DOHH2 (cell line): ENCODE data around the gene COL5A1.

Experiments used
- H3F3A ChIP-seq: fragments of 200-600 bp; sonication (generic), shearing (Covaris generic); 2 replicates; pipeline ENCODE4 v1.6.0; 2016; ENCODE audit warnings: antibody characterized with exemption, mild to moderate bottlenecking; ENCODE audit not compliant: control insufficient read depth, insufficient read depth
- H3K27ac ChIP-seq: fragments of 200-600 bp; sonication (generic); 2 replicates; pipeline ENCODE4 v1.5.1; 2014; ENCODE audit warnings: low read depth, mild to moderate bottlenecking, low read length, moderate library complexity
- H3K27me3 ChIP-seq: fragments of 200-600 bp; sonication (generic); 2 replicates; pipeline ENCODE4 v1.6.1; 2014; ENCODE audit warnings: mild to moderate bottlenecking, low read length, mixed read lengths; ENCODE audit not compliant: control insufficient read depth
- H3K36me3 ChIP-seq: fragments of 200-600 bp; sonication (generic); 2 replicates; pipeline ENCODE4 v1.6.1; 2014; ENCODE audit warnings: mild to moderate bottlenecking, low read length, moderate library complexity, mixed read lengths; ENCODE audit not compliant: control insufficient read depth
- H3K4me1 ChIP-seq: fragments of 200-600 bp; sonication (generic); 2 replicates; pipeline ENCODE4 v1.6.1; 2014; ENCODE audit warnings: mild to moderate bottlenecking, low read length, mixed read lengths; ENCODE audit not compliant: control insufficient read depth
- H3K4me2 ChIP-seq: fragments of 200-600 bp; sonication (generic); 2 replicates; pipeline ENCODE4 v1.6.0; 2014; ENCODE audit warnings: mild to moderate bottlenecking, low read length, moderate library complexity
- H3K4me3 ChIP-seq: fragments of 200-600 bp; sonication (generic); 2 replicates; pipeline ENCODE4 v1.5.1; 2014; ENCODE audit warnings: mild to moderate bottlenecking, low read length, mixed read lengths
- H3K79me2 ChIP-seq: fragments of 200-600 bp; sonication (generic); 2 replicates; pipeline ENCODE4 v1.6.1; 2014; ENCODE audit warnings: mild to moderate bottlenecking, low read length, mixed read lengths; ENCODE audit not compliant: control insufficient read depth
- H3K9me2 ChIP-seq: fragments of 200-600 bp; sonication (generic); replicated peaks from 2 replicates; pipeline ENCODE4 v1.6.1; 2014; ENCODE audit warnings: mild to moderate bottlenecking, low read length, mixed read lengths; ENCODE audit not compliant: control insufficient read depth
- H3K9me3 ChIP-seq: fragments of 200-600 bp; sonication (generic); 2 replicates; pipeline ENCODE4 v1.6.1; 2014; ENCODE audit warnings: antibody characterized with exemption, low read length, mixed read lengths; ENCODE audit not compliant: control insufficient read depth, insufficient read depth
- H4K20me1 ChIP-seq: fragments of 200-600 bp; sonication (generic); 2 replicates; pipeline ENCODE4 v1.6.0; 2014; ENCODE audit warnings: low read depth, mild to moderate bottlenecking, antibody characterized with exemption, low read length, moderate library complexity; ENCODE audit not compliant: control insufficient read depth, insufficient read depth
- CTCF ChIP-seq: fragments of 200-600 bp; sonication (generic); IDR thresholded peaks from one replicate; pipeline ENCODE4 v1.5.1; 2014; ENCODE audit warnings: antibody characterized with exemption, mild to moderate bottlenecking, low read depth, low read length; ENCODE audit not compliant: poor library complexity, severe bottlenecking
- EZH2phosphoT487 ChIP-seq: fragments of 200-600 bp; sonication (generic); IDR thresholded peaks from 2 replicates; pipeline ENCODE4 v1.6.1; 2017; ENCODE audit warnings: borderline replicate concordance, mild to moderate bottlenecking, antibody characterized with exemption, low read length, moderate library complexity, mixed read lengths

The COL5A1 gene

GRCh38 chr9:134600371-134600770, 41.2 kb upstream of the COL5A1 start:
- Histone ChIP-seq H3K9me2 (no peaks in the 10 kb centered on the region), H3K4me1 (no peaks in the 10 kb centered on the region), H3K9me3 (peaks cover 7% of the 10 kb centered on the region; the same call in 1 of the 2 replicates), H3K36me3 (no peaks in the 10 kb centered on the region), H3K4me2 (no peak overlapping the region), H4K20me1 (no peaks in the 10 kb centered on the region), H3K27me3 (no peaks in the 10 kb centered on the region), H3F3A (0 out of 2 replicates have a peak, but pooled peaks cover 5% of the 10 kb centered on the region), H3K27ac (no peak overlapping the region), H3K79me2 (no peaks in the 10 kb centered on the region), H3K4me3 (no peak overlapping the region)
- no peak for TF ChIP-seq CTCF
- TF ChIP-seq EZH2phosphoT487: no peak

DNA sequence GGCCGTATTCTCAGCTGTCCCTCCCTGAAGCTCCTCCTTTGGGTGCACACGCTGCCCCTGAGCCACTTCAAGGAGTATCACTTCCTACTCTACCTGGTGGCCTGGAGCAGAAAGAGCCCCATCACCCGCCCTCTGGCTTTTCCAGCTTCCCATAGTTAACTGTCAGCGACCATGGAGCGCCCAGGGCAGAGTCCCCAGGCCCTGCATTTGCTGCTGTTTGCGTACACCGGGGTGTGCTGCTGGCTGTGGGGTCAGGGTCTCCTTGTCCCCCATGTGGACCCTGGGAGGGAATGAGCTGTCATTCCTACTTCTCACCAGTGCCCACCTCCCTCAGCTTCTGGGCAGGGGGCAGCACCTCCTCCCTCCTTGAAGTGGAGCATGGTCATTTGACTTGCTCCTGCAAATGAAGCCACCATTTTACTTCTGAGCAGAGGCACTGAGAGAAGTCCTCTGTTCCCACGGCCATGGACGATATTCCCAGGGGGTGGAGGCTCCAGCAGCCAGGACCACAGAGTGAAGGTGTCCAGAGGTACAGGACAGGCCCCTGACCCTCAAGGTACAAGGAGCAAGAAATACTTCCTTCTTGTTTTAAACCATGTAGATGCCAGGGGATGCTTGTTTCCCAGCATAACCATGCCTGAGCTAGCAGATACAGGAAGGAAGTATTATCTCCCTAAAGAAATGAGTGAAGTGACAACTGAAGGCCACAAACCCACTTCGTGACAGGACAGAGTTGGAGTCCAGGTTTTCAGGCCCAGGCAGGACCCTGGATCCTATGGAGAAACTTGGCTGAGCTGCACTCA, 40.6 kb upstream of the COL5A1 start:
- H3K9me2 ChIP-seq: no peaks in the 10 kb centered on the region
- no peaks in the 10 kb centered on the region for H3K27me3 ChIP-seq
- H3K36me3 ChIP-seq: no peaks in the 10 kb centered on the region
- H3K9me3 ChIP-seq: peaks cover 7% of the 10 kb centered on the region; the same call in 1 of the 2 replicates
- 0 out of 2 replicates have a peak, but pooled peaks cover 3% of the 10 kb centered on the region for H3F3A ChIP-seq
- no peak overlapping the region for H3K4me3 ChIP-seq
- H4K20me1 ChIP-seq: no peaks in the 10 kb centered on the region
- H3K4me1 ChIP-seq: no peaks in the 10 kb centered on the region
- no peaks in the 10 kb centered on the region for H3K79me2 ChIP-seq
- TF ChIP-seq CTCF (no peak), EZH2phosphoT487 (no peak)
- H3K4me2 ChIP-seq: no peak overlapping the region
- H3K27ac ChIP-seq: no peak overlapping the region

- peaks cover 3% of the 10 kb centered on the region; the same call in 1 of the 2 replicates for H3K9me3 ChIP-seq
- no peaks in the 10 kb centered on the region for H3K79me2 ChIP-seq
- no peaks in the 10 kb centered on the region for H3K27me3 ChIP-seq
- no peak overlapping the region for H3K4me2 ChIP-seq
- no peaks in the 10 kb centered on the region for H3F3A ChIP-seq
- no peaks in the 10 kb centered on the region for H4K20me1 ChIP-seq
- no peak overlapping the region for H3K27ac ChIP-seq
- no peaks in the 10 kb centered on the region for H3K9me2 ChIP-seq
- TF ChIP-seq CTCF (no peak), EZH2phosphoT487 (no peak)
- no peaks in the 10 kb centered on the region for H3K4me1 ChIP-seq
- no peaks in the 10 kb centered on the region for H3K36me3 ChIP-seq
- no peak overlapping the region for H3K4me3 ChIP-seq
These were observed 39.8 kb upstream of the COL5A1 start for GRCh38 chr9:134601764-134602163.
